Activated T-helper 1 cell treated with anti-CD3 and anti-CD28 coated beads, Interleukin-2, amount 50 U/mL, for 16 hours (primary cell): Measurements from ENCODE around the gene CDH15.
"Not testable (repeated sequence)": the region's sequence is repeated elsewhere in the genome, so short reads cannot be mapped to it uniquely, and the experiment has no call there.

Experiments
- DNase-seq, 2 donors: peaks; one replicate each; pipeline ENCODE4 v3.0.0-alpha.2; 2020; ENCODE audit warnings: low read depth in 1 of 2, low spot score in 1 of 2

The CDH15 gene

GRCh38 chr16:89187032-89187769 lies 15.7 kb downstream of the CDH15 start:
- DNase-seq, result no peak

DNA sequence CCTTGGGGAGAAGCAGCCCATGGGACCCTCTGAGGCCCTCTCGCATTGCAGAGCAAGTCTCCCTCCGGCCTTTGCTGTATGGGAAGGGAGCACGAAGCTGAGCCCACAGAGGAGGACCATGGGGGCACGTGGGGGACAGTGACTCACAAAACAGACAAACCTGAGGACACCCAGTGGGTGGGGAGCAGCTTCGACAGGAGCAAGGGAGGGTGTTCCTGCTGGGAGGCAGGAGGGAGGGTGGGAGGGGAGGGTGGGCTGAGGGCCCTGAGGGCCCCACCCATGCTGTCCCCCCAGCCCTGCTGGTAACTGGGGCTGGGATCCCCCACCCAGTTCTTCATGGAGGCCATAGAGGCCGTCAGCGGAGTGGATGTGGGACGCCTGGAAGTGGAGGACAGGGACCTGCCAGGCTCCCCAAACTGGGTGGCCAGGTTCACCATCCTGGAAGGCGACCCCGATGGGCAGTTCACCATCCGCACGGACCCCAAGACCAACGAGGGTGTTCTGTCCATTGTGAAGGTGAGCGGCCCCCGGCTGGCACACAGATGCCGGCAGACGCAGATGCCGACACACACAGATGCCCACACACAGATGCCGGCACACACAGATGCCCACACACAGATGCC lies 16.3 kb downstream of the CDH15 start:
- DNase-seq, result no peak

- DNase-seq, result not testable (repeated sequence)
Observed at GRCh38 chr16:89188471-89189357, 17.2 kb downstream of the CDH15 start.

DNA sequence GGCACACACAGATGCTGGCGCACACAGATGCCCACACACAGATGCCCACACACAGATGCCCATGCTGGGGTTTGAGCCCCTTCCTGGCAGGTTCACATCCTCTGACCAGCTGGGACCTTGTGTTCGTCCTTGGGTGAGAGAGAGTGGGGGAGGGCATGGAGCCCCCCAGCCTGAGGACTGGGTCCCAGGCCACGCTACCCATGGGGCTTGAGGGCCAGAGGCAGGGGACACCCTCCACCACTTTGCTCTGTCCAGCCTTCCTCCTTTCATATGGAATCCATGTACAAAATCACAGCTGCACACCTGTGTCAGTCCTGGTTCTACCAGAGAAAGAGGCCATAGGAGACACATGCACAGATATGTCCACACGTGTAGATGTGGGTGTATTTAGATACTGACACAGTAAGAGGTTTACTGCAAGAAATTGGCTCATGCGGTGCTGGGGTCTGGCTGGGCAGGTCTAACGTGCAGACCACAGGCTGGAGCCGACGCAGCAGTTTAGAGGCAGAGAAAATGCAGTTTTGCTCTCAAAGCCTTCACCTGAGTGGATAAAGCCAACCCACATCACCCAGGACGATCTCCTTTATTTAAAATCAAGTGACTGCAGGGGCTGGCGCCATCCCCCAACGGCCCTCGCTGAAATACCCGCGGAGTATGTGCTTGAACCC lies 17.9 kb downstream of the CDH15 start:
- DNase-seq, result no peak

DNA sequence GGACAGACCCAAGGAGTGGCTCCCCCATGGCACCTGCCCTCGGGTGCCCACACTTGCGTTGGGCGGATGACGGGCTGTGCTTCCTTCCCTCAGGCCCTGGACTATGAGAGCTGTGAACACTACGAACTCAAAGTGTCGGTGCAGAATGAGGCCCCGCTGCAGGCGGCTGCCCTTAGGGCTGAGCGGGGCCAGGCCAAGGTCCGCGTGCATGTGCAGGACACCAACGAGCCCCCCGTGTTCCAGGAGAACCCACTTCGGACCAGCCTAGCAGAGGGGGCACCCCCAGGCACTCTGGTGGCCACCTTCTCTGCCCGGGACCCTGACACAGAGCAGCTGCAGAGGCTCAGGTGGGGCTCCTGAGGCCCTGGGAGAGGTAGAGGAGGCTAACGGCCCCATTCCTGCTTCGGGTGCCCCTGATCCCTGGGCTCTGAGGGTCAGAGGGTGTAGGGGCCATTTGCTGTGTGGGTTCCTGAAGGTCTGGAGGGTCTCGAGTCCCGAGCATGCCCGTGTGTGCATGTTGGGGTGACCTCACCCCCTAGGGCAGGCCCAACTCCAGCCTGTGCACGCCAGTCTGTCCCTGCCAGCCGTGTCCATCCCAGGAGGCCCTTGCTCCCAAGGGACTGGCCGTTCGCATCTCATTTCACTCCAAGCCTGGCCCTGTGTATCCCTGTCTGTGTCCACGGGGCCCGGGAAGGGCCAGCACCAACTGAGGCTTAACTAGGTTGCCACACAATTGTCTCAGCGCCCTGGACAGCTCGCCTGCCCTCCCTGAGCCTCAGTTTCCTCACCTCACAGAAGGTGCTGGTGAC lies 18.8 kb downstream of the CDH15 start:
- DNase-seq, result no peak

DNA sequence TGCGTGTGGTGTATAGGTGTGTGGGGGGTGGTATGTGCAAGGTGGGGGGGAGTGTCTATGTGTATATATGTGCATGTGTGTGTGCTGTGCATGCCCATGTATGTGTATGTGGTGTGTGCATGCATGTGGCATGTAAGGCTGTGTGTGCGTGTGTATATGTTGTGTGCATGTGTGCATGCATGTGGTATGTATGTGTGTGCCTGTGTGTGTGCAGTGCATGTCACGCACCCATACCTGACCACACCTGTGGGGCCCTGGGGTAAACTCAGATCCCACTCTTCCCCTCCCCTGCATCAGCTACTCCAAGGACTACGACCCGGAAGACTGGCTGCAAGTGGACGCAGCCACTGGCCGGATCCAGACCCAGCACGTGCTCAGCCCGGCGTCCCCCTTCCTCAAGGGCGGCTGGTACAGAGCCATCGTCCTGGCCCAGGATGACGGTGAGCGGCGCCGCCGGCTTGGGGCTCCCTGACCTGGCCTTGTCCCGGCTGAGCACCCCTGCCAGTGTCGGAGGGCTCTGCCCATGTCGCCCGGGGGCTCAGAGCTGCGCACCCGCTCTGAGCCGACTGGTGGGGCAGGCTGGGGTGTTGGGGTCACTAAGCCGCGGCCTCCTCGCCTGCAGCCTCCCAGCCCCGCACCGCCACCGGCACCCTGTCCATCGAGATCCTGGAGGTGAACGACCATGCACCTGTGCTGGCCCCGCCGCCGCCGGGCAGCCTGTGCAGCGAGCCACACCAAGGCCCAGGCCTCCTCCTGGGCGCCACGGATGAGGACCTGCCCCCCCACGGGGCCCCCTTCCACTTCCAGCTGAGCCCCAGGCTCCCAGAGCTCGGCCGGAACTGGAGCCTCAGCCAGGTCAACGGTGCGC lies 19.7 kb downstream of the CDH15 start:
- no peak for DNase-seq

DNA sequence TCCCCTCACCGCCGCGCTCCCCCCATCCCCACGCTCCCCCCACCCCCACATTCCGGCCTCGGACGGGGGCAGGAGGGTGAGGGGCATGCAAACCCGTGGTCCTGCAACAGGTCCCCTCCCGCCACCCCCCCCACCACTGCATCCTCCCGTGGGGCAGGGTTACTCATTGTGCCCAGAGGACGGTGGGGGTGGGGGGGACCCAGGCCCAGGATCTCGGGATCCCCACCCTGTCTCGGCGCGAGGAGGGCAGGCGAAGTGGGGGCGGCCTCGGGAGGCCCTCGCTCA lies 20.3 kb downstream of the CDH15 start:
- no peak for DNase-seq

- DNase-seq, result not testable (repeated sequence)
Observed at GRCh38 chr16:89192186-89192955, 20.8 kb downstream of the CDH15 start.

DNA sequence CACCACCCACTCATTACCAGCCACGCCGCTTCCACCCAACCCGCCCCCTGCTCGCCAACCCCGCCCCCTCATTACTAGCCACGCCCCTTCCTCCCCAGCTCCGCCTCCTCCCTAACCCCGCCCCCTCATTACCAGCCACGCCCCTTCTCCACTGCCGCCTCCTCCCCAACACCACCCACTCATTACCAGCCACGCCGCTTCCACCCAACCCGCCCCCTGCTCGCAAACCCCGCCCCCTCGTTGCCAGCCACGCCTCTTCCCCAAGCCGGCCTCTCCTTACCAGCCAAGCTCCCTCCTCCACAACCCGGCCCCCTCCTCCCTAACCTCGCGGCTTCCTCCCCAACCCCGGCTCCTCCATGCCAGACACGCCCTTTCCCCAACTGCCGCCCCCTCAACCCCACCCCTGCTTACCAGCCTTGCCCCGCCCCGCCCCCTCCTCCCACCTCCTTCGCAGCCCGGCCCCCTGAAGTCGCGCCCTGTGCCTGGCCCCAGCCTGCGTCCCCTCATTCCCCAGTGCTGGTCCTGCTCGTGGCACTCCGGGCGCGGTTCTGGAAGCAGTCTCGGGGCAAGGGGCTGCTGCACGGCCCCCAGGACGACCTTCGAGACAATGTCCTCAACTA lies 21.5 kb downstream of the CDH15 start:
- DNase-seq, result peak in 1 of 2 donors; percentile 71

GRCh38 chr16:89193576-89194293 lies 22.2 kb downstream of the CDH15 start:
- no peak for DNase-seq

- DNase-seq, result no peak
Observed at GRCh38 chr16:89194340-89195311, 23.1 kb downstream of the CDH15 start.

DNA sequence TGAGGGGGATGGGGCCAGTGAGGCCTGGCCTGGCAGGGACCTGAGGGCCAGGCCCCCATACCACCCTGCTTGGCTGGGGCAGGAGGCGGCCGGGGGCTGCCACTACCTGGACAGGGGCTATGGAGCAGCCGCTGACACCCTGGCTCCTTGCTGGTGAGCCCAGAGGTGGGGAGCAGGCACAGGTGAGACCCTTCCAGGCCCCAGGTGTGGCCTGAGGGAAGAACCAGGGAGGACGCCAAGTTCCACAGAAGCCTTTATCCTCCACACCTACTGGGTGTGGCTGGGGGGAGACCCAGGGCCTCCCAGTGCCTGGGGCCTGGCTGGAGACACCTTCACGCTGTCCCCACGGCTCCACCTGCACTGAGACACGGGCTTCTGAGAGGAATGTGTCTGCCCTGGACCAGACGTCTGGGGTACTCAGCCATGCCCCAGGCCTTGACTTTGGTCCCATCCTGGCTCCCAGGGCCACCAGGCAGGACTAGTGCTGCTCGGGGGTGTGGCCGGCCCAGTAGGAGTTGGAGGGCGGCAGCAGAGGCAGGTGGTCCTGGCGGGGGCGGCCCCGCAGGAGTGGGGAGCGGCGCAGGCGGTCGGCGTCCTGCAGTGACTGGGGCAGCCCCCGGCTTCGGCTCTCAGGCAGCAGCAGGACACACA lies 24.1 kb downstream of the CDH15 start:
- no peak for DNase-seq

DNA sequence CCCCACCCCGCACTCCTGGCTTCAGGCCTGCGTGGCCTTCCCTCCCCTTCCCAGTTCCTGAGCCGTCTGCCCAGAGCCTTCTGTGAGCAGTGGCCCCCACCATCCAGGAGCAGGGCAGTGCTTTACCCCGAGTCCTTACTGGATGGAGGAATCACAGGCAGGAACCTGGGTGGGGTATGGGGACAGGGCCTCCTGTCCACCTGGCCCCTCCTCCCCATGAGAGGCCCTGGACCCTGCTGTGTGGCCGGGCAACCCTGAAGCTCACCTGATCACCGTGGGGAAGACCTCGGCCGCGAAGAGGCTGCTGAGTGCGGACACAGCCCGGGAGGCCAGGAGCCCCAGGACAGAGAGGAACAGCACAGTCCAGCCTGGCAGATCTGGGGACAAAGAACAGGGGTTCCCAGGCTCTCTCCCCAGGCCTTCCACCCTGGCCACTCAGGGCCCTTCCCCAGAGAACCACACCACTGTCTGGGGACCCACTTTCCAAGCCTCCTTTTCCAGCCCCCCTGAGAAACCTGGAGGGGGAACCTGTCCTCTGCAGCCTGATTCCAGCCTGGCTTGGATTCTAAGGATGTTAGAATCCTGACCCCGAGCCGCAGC lies 25.6 kb downstream of the CDH15 start:
- no peak for DNase-seq

- no peak for DNase-seq
Observed at GRCh38 chr16:89197633-89198416, 26.3 kb downstream of the CDH15 start.
